ENCODE data around the gene WDR90.

The WDR90 gene

DNA sequence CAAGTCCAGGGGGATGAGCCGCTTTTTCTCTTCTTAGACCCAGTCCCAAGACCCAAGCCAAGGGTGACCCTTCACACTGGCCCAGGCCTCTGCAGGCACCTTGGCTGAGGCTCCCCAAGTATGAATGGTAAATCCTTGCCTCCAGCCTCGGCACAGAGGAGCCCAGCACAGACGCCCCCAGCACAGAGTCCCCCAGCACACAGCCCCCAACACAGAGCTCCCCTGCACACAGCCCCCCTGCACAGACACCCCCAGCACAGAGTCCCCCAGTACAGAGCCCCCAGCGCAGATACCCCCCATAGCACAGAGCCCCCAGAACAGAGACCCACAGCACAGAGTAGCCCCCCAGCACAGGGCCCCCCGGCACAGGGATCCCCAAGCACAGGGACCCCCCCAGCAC is 8.6 kb upstream of the WDR90 start:
- H3K4me3 ChIP-seq (ENCODE audit: low read depth, low read length) = no peak overlapping the region
- no peak for DNase-seq (ENCODE audit: low read depth)
- TF ChIP-seq POLR2A (IDR thresholded peaks at IDR 0.05; ENCODE audit: extremely low read depth, insufficient read length) (no peak), MYC (IDR thresholded peaks at IDR 0.05; ENCODE audit: low read depth, low read length) (no peak)
- TF ChIP-seq, protein P1, sequence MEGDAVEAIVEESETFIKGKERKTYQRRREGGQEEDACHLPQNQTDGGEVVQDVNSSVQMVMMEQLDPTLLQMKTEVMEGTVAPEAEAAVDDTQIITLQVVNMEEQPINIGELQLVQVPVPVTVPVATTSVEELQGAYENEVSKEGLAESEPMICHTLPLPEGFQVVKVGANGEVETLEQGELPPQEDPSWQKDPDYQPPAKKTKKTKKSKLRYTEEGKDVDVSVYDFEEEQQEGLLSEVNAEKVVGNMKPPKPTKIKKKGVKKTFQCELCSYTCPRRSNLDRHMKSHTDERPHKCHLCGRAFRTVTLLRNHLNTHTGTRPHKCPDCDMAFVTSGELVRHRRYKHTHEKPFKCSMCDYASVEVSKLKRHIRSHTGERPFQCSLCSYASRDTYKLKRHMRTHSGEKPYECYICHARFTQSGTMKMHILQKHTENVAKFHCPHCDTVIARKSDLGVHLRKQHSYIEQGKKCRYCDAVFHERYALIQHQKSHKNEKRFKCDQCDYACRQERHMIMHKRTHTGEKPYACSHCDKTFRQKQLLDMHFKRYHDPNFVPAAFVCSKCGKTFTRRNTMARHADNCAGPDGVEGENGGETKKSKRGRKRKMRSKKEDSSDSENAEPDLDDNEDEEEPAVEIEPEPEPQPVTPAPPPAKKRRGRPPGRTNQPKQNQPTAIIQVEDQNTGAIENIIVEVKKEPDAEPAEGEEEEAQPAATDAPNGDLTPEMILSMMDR (IDR thresholded peaks at IDR 0.05; ENCODE audit: low read depth, low read length) = no peak
- TF ChIP-seq, protein P2, sequence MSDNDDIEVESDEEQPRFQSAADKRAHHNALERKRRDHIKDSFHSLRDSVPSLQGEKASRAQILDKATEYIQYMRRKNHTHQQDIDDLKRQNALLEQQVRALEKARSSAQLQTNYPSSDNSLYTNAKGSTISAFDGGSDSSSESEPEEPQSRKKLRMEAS (IDR thresholded peaks at IDR 0.05; ENCODE audit: low read depth, low read length) = no peak

DNA sequence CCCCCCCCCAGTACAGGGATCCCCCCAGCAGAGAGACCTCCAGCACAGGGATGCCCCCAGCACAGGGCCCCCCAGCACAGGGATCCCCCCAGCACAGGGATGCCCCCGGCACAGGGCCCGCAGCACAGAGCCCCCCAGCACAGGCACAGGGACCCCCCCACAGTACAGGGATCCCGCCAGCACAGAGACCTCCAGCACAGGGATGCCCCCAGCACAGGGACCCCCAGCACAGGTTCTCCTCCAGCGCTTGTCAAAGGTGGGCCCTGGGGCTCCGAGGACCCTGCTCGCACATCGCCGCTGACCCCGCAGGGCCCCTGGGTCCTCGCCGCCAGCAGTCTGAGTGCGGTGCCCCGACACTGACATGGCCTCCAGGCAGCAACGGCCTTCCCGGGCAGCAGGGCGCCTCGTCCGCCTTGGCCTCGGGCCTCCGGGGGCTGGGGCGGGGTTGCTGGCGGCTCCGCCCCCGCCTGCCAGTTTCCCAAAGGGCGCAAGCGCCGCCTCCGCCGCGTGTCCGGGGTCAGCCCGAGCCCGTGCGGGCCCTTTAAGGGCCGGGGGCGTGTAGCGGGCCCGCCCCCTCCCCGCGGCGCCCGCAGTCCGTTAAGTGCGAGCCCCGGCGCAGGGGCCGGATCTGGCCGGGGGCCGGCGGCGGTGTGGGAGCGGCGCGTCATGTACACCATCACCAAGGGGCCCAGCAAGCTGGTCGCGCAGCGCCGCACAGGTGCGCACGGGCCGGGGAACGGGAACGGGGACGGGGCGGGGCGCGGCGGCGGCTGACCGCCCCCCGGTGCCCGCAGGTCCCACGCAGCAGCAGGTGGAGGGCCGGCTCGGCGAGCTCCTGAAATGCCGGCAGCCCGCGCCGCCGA is 7.6 kb upstream of the WDR90 start, which contains the start of gene MCRIP2:
TSS of gene MCRIP2 (plus strand) at position 503 of the 863 bp plus-strand sequence. CDS start at position 667, 164 bp downstream.
- peak; percentile 90 for DNase-seq (ENCODE audit: low read depth)
- H3K4me3 ChIP-seq (ENCODE audit: low read depth, low read length) = peak within 1 kb of the TSS; percentile 71
- TF ChIP-seq POLR2A (IDR thresholded peaks at IDR 0.05; ENCODE audit: extremely low read depth, insufficient read length) (peak; percentile 74), MYC (IDR thresholded peaks at IDR 0.05; ENCODE audit: low read depth, low read length) (peak; percentile 81)
- TF ChIP-seq, protein P1 (IDR thresholded peaks at IDR 0.05; ENCODE audit: low read depth, low read length) = no peak
- TF ChIP-seq, protein P2 (IDR thresholded peaks at IDR 0.05; ENCODE audit: low read depth, low read length) = peak; percentile 72

DNA sequence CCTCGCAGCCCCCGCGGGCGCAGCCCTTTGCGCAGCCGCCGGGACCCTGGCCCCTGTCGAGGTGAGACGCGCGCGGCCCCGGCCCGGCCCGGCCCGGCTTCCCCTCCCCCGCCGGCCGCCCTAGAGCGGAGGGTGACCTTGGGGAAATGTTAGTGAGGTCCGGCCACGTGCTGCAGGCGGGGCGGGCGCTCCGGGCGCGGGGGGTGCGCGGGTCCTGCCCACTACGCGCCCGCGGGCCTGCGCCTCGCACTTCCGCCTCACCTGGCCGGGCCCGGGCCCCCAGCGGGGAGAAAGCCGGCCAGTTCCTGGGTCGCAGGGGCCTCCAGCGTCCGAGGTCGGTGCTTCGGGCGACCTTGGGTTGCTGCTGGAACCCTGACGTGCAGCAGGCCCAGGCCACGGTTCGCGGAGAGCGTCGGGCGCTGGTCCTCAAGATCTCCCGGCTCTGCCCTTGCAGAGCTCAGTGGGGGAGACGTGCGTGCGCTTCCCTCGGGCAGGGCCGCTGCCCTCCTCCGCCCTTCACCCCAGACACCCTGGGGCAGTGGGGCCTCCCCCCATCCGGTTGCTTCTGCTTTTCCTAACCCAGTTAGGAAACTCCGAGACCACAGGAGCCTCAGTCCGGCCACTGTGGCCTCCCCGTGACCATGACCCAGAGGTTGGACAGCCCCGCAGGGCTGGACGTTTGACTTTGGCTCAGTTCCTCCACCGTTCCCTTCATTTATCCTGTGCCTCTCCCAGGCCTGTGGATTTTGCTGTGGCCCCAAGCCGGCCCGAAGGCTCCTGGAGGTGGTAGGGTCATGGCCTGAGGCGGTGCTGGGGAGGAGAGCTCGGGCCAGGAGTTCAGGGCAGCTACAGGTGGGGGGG is 6.7 kb upstream of the WDR90 start:
- peak; percentile 82 for DNase-seq (ENCODE audit: low read depth)
- H3K4me3 ChIP-seq (ENCODE audit: low read depth, low read length) = peak overlapping the region; percentile 71
- peak; percentile 22 for TF ChIP-seq POLR2A (IDR thresholded peaks at IDR 0.05; ENCODE audit: extremely low read depth, insufficient read length)
- TF ChIP-seq, protein P1 (IDR thresholded peaks at IDR 0.05; ENCODE audit: low read depth, low read length) = no peak

DNA sequence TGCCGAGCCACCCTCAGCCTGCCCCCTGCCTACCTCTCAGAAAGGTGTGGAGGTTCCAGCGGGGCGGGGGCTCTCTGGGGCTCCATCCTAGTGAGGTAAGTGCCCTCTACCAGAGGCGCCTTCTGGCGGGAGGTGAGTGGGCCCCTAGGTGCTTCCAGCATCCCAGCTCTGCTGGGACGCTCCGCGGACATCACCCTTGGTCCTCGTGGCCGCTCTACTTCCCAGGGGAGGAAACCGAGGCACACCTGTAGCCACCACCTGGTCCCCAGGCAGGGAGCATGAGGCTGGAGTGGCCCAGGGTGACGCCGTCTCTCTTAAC is 6.2 kb upstream of the WDR90 start:
- peak overlapping the region; percentile 71 for H3K4me3 ChIP-seq (ENCODE audit: low read depth, low read length)

DNA sequence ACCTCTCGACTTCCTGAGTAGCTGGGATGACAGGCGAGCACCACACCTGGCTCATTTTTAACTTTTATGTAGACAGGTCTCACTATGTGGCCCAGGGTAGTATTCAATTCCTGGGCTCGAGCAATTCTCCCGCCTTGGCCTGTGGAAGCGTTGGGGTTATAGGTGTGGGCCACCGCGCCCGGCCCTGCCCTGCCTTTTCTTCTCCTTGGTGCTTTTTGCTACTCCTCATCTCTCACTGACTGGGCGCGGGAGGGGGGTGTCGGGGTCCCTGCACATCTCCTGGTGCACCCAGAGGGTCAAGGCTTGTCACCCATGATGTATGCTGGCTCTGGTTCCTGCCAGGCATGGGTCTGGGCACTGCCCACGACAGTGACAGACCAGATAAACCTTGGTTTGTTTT is 4.6 kb upstream of the WDR90 start:
- no peak for TF ChIP-seq MYC (IDR thresholded peaks at IDR 0.05; ENCODE audit: low read depth, low read length)
- TF ChIP-seq, protein P1 (IDR thresholded peaks at IDR 0.05; ENCODE audit: low read depth, low read length) = no peak
- no peak for TF ChIP-seq POLR2A (IDR thresholded peaks at IDR 0.05; ENCODE audit: extremely low read depth, insufficient read length)
- no peak overlapping the region for H3K4me3 ChIP-seq (ENCODE audit: low read depth, low read length)
- DNase-seq (ENCODE audit: low read depth) = no peak

More for the DNA sequence above, 6.2 kb upstream of the WDR90 start:
- DNase-seq (ENCODE audit: low read depth) = no peak
- TF ChIP-seq, protein P1 (IDR thresholded peaks at IDR 0.05; ENCODE audit: low read depth, low read length) = no peak
- TF ChIP-seq POLR2A (IDR thresholded peaks at IDR 0.05; ENCODE audit: extremely low read depth, insufficient read length) = no peak
- TF ChIP-seq, protein P2 (IDR thresholded peaks at IDR 0.05; ENCODE audit: low read depth, low read length) = no peak
- no peak for TF ChIP-seq MYC (IDR thresholded peaks at IDR 0.05; ENCODE audit: low read depth, low read length)

All from NB4 (cell line).